Daoy (cell line): ENCODE results near the gene SDC3. TPM values are rescaled to one million over a fixed set of nuclear protein-coding genes. Genes with fewer than 3 reads are reported as not detected.

ENCODE experiments used
- DNase-seq: peaks from one replicate; pipeline ENCODE4 v3.0.0-alpha.2; 2015; ENCODE audit warnings: low read depth
- total RNA-seq: library from RNA; depleted of rRNA; stranded (reverse); fragments of >200 nt; shearing (Covaris generic); gene quantifications from 2 replicates; pipeline ENCODE4 v1.2.3, GENCODE V29; 2014

SDC3 gene
- total RNA-seq, 1 experiment from 2014 or later = 32.3 TPM

- no peak for DNase-seq
Observed at GRCh38 chr1:30850607-30851006, 58.0 kb downstream of the SDC3 start.

DNA sequence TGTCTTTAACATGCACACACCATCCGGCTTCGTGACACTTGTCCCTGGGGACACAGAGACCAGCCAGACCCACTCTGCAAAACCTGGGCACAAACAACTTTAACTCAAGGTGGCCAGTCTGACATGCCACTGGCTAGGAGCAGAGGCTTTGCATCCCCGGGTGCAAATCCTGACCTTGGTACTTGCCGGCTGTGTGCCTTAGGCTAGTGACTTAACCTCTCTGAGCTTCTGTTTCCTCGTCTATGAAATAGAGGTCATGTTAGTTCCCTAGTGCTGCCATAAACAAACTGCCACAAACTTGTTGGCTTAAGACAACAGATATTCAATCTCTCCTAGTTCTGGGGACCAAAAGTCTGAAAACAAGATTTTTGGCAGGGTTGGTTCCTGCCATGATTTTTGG is 60.4 kb downstream of the SDC3 start:
- DNase-seq = no peak

GRCh38 chr1:30847358-30847972 is 61.1 kb downstream of the SDC3 start:
- peak; percentile 67 for DNase-seq

- DNase-seq = no peak
Observed at GRCh38 chr1:30846587-30846986, 62.0 kb downstream of the SDC3 start.

GRCh38 chr1:30845904-30846290 is 62.7 kb downstream of the SDC3 start:
- no peak for DNase-seq

- no peak for DNase-seq
Observed at GRCh38 chr1:30845237-30845903, 63.2 kb downstream of the SDC3 start.

DNA sequence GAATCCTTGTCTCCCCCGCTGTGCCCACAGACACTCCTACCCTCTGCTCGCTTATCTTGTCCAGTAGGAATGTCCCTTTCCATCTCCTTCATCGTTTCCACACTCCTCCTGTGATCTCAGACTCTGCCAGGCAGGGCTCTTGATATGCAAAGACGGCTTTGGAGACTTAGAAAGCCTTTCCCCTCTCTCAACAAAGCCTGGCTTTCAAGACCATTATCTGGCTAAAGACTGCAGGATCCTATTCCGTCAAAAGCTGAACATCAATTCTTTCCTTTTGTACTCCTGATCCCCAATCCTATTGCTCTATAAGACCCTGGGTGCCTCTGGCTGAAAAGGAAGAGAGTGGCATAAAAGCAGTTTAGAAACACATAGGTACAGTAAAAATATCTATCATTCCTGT is 63.9 kb downstream of the SDC3 start:
- DNase-seq = no peak

DNA sequence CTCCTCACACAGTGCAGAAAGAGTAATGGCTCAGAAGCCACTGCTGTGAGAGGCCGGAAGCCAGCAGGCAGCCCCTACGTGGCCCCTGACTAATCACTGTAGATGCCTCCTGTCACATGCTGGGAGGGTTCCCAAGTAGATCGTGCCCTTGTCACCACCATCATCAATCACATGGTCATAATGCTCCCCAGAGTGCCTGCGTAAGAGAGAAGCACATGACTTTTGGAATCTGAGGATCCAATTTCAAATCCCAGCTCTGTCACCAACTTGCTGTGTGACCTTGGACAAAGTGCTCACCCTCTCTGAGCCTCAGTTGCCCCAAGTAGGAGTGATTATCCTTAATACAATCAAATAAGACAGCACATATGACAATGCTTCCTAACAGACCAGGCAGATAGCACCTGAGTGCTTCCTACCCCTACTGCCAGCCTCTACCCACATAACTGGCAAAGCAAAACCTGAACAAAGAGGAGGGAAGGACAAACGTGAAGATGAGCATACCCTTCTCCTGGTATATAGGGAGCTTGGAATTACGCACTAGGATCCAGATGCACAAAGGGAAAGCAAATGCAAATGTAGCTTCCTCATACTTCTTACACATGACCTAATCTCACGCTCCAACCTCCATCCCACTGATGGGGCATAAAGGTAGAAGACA is 65.7 kb downstream of the SDC3 start:
- DNase-seq = no peak

GRCh38 chr1:30840904-30841598 is 67.5 kb downstream of the SDC3 start:
- DNase-seq = no peak

GRCh38 chr1:30839827-30840359 is 68.7 kb downstream of the SDC3 start:
- no peak for DNase-seq

DNA sequence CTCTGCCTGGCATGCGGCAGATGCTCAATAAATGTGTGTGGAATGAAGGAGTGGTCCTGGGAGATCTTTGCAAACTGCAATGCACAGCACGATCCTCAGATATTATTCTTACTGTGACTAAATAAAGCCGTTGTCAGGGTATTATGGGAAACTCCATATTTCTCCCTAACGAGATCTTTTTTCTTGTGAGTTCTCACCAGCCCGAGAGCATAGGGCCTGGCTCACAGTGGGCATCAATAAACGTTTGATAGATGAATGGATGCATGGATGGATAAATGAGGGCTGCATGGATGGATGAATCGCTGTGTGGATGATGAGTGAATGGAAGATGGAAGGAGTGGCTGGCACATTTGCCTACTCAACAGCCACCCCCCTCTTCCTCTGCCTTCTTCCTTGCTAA is 69.6 kb downstream of the SDC3 start:
- DNase-seq = no peak

GRCh38 chr1:30837653-30838052 is 70.9 kb downstream of the SDC3 start:
- no peak for DNase-seq

DNA sequence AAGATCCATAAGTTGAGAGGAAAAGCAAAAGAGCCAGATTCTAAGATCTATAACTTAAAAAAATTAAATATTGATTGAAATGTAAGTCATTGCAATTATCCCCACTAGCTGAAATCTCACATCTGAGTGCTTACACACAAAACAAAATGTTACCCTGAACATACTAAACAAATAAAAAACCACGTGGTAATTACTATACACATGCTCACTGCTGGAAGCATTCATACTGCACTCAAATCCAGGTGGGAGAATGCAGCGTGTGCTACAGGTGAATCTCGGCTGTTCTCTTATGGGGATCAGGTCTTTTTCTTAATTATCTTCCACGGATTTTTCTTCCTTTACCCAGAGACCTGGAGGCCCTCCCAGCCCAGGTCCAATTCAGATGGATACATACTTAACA is 74.3 kb downstream of the SDC3 start:
- DNase-seq = no peak

DNA sequence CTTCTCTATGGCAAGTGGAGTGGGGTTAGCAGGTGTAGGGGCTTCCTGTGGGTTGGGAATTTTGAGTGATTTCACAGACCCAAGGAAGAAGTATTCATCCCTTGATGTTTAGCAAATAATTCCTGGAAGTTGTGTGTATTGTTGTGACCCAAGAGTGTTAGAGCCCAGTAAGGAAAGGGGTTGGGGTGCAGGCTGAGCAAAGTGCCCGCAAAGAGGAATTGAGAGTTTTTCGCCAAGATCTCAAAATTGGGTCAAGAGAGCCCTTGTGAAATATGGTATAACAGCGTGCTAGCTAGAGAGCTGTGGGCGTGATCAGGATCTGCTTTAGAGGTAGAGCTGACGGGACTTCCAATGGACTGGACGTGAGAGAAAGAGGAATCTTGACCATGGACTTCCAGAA is 78.0 kb downstream of the SDC3 start:
- DNase-seq = no peak

- DNase-seq = no peak
Observed at GRCh38 chr1:30829889-30830288, 78.7 kb downstream of the SDC3 start.

DNA sequence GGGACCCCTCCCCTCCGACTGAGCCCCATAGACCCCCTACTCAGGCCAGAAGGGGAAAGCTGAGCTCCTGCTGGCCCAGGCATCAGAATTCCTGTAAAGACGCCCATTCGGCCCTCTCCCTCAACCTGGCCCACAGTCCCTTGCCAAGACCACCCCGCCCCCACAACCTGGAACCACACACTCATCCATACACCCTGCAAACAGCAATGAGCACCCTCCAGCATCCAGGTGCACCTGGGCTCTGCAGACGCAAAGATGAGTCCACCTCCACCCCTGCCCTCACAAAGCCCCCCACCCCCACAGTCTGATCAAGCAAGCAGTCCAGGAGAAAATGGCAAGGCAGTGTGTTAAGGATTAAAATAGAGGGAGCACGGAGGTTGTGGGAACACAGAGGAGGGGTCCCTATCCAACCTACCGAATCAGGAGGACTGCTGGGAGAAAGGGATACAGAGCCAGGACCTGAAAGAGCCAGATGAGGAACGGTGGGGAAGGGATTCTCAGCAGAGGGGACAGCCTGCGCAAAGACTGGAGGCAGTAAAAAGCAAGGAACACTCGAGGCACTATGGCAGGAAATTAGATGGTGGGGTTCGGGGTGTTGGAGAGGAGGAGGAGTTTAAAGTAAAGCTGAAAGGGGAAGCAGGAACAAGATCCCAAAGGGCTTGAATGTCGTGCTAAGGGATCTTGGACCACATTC is 83.7 kb downstream of the SDC3 start:
- no peak for DNase-seq

DNA sequence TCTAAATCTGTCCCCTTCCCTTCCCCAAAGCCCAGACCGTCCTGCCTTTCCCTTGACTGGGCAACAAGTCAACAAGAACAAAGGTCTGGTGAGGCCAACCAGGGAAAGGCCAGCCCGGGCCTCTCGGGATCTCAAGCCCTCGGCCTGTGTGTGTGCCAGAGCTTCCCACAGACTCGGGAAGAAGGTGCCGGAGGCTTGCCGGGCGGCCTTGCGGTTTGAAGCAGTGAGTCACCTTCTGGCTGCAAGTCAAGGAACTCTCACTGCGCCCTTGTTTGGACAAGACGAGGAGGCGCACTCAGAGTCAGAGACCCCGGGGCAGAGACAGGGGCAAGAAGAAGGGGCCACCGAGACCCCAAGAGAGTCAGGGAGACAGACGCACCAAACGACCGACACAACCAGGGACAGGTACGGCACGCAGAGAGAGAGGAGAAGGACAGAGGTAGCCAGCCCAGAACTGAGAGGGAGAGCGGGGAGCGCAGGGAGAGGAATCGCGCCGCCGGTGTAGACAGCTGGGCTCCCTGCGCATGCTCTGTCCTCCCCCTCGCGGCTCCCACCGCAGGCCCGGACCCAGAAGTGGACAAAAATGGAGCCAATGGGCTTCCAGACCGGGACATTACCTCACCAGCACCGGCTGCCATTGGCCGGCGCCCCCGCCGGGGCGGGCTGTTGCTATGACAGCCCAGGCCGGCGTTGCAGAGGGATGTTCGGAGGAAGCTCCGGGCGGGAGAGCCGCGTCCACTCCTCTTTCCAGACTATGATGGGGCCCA is 84.4 kb downstream of the SDC3 start:
- DNase-seq = peak; percentile 99

DNA sequence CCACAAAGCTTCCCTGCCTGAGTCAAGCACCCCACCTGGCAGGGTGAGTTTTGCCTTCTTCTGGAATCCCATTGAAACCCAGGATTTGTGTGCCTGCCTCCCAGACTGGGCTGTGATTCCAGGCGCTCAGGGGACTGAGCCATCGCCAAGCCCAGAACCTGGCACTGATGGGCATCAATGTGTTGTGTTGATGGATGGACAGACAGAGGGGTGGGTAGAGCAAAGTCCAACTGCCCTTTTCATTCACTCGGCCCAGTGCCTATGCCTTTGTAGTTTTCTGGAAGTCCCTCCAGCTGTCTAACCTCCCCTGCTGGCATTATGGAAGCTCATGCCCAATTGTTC is 85.0 kb downstream of the SDC3 start:
- DNase-seq = peak; percentile 45

DNA sequence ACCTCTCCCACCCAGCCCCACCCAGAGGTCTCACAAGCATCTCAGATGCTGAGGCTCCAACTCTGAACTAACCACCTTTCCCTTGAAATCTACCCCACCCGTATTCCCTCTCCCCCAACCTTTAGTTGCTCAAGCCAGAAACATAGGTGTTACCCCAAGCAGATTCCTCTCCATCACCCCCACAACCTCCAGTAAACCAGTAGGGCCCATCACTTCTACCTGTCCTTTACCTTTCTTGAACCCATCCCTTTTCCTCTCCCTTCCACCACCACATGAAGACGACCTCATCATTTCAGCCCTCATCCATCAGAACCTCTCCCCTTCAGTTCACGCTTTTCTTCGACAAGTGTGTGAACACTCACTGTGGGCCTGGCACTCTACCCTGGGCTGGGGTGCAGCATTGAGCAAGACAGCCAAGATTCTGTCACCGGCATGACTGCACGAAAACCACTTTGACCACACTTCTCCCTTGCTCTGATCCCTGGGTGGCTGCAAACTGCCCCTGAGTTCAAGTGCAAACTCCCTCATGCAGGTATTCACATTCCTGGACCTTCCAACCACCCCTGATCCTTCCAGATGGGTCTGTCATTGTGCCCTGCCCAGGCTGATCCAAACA is 85.5 kb downstream of the SDC3 start:
- DNase-seq = peak; percentile 72

GRCh38 chr1:30822006-30822405 is 86.6 kb downstream of the SDC3 start:
- no peak for DNase-seq

GRCh38 chr1:30820299-30820698 is 88.3 kb downstream of the SDC3 start:
- DNase-seq = no peak
